HG02884 (cell line): ENCODE measurements around the gene RCN2.
"Not testable (repeated sequence)": the region's sequence is repeated elsewhere in the genome, so short reads cannot be mapped to it uniquely, and the experiment has no call there.

Experiments
- ATAC-seq: cut with Tn5 transposase; IDR thresholded peaks from one replicate; pipeline ENCODE4 v1.9.1; 2021; ENCODE audit warnings: mild to moderate bottlenecking, moderate library complexity; ENCODE audit not compliant: unreplicated experiment

Gene RCN2

DNA sequence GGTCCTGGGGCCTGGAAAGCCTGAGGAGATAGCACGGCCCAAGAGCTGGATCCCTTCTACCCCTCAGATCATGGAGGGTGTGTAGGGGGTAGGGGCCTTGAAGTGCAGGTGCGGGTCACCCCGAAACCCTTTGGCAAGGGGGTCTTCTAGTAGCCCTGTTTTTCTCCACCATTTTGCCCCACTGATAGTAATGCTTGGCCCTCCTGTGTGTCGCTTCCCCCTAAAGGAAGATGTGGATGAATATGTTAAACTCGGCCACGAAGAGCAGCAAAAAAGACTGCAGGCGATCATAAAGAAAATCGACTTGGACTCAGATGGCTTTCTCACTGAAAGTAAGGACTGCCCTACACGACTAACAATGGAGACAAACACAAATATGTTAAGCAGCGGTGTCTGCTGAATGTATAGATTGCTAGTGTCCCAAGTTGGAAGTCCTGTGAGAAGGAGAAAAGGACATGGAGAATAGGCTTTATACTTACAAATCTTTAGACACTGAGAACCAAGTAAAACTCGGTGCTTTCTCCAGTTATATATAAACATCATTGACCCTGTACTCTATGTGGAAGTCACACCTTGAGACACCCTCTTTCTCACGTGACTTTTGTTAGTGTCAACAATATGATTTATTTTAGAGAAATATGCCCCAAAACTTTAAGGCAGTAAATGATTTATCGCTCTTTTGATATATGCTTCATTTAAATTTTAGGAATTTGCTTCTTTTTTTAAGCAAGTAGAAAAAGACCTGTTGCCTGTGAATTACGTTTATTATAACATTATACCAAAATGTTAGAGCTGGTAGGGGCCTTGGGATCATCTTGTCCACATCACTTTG, 802 bp downstream of the RCN2 start:
- ATAC-seq = no peak

DNA sequence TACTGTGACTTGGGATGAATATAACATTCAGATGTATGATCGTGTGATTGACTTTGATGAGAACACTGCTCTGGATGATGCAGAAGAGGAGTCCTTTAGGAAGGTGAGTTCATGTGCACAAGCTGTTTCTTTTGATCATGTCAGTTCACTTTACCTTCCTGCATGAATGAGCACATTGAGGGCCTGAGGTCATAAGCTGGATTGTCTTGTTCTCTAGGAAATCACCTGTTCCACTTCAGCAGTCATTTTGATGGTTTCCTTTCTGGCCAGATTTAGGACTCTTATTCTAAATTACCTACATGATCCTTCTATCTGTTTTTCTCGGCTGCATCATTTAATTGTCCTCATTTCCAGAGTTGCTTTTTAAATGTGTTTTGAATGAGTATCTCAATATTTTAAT, 4.1 kb downstream of the RCN2 start:
- no peak for ATAC-seq

DNA sequence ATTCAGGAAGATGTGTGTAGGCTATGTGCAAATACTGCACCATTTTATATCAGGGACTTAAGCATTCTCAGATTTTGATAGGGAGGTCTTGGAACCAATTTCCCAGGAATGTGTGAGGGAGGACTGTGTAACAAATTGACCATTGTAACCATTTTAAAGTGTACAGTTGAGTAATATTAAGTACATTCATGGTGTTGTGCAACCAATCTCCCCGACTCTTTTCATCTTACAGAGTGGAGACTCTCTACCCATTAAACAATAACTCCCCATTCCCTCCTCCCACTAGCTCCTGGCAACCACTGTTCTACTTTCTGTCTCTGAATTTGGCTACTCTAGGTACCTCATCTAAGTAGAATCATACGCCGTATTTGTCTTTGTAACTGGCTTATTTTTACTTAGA, 5.1 kb downstream of the RCN2 start:
- no peak for ATAC-seq

DNA sequence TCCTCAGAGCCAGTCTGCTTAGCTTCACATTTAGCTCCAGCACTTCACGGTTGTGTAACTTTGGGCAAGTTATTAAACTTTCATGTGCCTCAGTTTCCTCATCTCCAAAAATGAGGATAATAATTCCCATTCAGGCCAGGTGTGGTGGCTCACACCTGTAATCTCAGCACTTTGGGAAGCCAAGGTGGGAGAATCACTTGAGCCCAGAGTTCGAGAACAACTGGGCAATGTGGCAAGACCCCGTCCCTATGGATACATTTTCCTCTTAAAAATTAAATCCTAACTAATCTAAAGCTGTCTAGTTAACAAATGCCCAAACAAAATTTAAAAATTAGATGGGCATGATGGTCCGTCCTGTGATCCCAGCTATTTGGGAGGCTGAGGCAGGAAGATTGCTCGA, 7.2 kb downstream of the RCN2 start:
- no peak for ATAC-seq

DNA sequence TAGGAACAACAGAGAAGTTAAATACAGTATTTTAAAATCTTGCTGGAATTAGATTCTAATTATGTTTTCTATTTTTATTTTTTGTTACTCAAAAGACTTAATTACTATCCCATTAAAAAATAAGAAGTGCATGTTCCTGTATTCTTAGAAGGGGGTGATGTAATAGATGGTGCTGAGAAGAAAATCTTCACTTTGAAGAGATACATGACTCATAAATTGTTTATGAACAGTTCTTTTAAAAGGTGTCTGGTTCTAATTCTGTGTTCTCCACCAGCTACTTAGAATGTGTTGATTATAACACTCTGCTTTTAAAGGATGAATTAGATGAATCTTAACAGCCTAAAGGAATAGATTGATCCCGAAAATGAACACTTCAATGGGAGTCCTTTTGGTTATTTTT, 8.2 kb downstream of the RCN2 start:
- no peak for ATAC-seq

DNA sequence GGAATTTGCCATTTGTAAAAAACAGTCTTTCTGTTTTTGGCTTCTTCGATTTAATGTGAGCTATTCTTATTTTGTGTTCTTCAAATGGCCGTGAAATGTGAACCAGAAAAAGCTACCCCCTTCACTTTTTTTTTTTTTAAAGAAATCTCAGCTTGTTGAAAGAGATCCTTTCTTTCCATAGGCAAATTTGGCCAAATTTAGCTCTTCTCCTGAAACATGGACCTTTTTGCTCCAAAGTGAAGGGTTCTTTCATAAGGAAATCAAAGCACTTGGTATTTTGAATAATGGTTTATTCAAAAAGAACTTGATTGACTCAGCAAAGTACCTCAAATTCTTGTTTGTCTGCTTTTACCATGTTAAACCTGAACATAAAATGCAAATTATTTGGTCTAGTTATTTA, 10.1 kb downstream of the RCN2 start:
- ATAC-seq = no peak

DNA sequence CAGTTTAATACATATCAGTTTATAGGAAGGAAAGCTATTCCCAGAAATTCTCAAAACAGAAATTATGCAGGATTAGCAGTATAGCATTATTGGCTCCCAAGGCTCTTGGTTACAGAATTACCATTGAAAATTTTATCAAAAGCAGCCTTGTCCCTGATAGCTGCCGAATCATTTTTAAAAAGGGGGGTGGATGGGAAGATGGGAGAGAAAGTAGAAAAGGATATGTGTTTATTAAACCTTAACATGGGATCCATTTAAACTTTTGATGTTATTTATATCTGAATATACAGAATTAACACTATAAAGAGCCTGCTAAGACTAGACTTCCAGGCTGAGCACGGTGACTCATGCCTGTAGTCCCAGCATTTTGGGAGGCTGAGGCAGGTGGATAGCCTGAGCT, 10.8 kb downstream of the RCN2 start:
- ATAC-seq = no peak

DNA sequence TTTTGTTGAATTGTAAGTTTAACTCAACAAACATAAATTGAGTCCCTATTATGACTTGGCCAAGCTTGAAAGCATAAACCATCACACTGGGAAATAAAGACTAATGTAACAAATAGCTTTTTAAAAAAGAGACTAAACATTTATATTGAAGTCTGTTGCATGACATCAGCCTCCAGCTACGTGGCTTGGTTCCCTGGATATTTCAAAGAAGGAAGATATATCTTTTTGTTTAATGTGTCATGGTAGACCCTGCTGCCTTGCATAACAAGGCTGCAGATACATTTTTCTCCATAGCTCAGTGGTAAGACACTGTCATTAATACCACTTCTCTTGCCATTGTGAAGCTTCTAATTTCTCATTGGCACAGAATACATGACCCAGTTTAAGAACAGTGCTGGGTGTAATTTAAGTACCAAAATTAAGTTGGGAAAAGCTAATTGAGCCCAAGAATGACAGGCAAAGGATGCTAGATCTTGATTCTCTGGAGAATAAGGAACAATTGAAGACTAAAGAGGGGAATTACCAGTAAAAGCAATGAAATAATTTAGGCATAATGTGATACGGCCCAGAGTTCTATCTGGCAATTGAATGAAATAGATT, 14.0 kb downstream of the RCN2 start:
- ATAC-seq = no peak

DNA sequence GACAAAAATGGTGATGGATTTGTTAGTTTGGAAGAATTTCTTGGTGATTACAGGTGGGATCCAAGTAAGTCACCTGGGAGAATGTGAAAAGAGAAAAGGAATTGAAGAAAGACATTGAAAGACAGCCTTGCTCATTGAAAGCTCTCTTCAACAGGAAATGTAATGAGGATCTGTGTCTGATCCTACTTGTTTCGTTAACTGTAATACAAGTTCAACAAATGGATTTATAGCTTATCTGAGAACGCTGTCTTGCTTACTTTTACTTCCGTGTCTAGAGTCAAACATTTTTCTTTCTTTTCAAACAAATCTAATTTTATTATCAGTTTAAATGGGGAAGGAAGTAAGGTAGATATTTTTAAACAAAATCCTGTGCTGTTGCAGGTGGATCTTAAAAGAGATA, 15.9 kb downstream of the RCN2 start:
- ATAC-seq = no peak

DNA sequence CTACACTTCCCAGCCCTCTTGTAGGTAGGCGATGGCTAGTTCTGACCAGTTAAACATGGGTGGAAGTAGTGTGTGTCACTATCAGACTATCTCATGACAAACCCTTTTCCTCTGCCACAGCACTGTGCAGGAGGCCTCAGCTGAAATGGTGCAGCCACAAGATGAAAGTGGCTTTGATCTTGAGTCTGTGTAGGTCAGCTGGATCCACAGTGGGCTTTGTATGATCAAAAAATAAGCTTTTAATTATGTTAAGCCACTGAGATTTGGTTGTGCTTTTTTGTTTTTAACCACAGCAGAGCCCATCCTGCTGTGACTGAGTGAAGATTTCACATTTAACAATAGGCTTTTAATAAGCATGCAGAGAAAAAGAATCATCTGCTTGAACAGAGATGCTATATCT, 19.7 kb downstream of the RCN2 start:
- no peak for ATAC-seq

DNA sequence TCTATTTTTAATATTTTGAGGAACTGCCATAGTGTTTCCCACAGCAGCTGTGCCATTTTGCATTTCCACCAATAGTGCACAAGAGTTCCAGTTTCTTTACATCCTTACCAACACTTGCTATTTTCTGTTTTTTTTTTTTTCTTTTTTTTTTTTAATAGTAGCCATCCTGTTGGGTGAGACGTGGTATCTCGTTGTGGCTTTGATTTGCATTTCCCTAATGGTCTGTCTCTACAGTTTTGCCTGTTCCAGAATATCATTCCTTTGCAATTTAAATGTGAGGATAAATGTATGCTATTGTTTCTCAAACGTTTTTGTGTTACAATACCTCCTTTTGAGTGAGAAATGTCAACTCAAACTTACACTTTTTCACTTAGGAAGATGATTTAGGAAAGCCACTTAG, 22.4 kb downstream of the RCN2 start:
- no peak for ATAC-seq

DNA sequence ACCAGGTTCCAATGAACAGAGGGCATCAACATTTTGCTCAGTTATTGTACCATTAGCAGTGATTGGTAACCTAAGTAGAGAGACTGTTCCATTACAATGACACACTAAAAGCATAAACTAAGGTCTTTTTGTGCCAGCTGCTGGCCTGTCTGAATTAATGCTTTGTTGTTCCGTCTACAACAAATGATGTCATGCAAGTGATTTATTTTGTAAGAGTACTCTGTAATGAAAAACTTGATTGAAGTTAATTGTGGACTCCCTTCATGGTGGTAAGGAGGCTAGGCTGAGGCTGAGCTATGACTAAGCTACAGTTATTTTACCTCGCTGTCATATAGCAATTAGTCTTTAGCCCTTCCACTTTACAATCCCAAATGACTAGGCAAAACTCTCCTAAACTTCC, 23.2 kb downstream of the RCN2 start:
- no peak for ATAC-seq

DNA sequence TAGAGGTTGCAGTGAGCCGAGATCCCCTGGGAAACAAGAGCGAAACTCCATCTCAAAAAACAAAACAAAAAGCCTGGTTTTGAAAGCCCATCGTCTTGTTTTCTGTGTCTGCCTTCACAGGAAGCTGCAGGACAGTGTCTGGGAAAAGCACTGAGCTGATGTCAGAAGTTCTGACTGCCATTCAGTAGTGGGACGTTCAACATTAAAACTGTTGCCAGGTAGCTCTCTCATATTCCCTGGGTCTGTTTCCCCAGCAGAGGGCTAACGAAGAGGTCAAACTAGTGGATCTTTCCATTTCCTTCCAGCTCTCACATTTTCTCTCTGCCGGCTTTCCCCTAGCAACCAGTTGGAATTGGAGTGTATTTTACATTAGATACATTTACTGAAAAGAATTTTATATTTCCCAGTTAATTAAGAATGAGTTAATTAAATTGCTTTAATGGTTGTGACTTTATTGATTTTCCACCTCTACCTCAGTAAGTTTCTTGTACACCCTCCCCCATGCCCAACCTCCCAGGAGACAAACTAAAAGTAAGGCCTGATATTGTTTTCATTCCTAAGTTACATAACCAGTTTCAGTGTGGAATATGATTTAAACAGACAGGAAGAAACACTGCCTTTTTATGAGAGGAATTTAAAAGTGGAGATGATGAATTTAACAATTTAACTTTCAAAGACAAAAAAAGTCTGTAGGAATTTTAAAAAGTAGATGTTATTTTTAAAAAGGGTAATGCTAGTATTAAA, 29.9 kb downstream of the RCN2 start:
- ATAC-seq = no peak

DNA sequence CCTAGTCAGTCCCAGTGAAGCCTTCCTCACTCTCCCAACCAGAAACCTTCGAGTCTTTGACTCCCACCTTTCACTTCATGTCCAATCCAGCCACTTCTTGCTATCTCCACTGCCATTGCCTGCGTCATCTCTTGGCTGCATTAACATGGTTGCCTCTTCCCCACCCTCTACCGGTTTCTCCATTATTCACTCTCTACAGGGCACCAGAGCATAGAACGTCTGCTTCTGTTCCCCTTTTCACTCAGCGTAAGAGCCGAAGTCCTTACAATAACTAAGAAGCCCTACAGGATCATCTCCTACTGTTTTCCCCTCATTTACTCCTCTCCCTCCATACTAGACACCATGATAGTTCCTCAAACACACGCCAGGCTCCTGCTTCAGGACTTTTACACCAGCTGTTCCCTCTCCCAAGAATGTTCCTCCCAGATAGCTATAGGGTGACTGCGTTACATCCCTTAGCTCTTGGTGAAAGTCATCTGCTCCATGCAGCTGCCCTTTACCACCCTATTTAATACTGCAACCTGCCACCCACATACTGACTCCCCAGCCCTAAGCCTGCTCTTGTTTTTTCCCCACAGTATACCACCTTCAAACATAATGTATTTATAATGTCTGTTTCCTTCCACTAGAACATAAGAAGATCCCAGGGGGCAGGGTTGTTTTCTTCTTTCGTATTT, 30.9 kb downstream of the RCN2 start:
- ATAC-seq = no peak

DNA sequence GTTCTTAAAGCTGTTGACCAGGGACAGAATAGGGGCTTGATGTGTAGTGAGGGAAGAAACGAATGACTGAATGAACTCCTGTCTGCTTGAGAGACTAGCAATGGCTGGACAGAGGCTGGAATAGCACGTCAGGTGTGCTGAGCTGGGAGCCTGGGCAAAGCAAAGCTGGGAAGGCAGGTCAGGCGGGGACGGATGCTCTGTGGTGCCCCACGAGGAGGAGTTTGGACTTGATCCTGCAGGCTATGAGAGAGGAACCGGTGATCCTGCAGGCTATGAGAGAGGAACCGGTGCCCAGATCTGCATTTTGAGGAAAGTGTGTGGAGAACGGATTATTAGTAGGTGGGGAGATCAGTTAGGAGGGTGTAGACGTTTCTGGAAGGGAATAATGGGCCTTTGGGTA, 32.0 kb downstream of the RCN2 start:
- ATAC-seq = no peak

DNA sequence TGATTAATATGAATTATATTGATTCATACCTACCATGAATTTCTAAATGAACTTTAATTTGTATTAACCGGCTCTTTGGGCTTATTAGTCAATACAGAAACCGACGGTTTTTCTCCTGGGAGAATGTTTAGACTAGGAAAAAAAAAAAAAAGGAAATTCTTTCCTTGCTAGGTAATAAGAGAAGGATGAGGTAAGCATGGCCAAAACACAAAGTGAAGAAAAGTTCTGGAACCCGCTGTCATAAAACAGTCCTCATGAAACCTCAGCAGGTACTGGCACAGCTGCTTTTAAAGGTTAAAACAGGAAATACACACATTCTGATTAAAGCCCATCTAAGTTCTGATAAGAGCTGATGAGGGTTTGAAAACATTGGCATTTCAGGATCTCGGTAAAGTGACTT, 32.6 kb downstream of the RCN2 start:
- no peak for ATAC-seq

DNA sequence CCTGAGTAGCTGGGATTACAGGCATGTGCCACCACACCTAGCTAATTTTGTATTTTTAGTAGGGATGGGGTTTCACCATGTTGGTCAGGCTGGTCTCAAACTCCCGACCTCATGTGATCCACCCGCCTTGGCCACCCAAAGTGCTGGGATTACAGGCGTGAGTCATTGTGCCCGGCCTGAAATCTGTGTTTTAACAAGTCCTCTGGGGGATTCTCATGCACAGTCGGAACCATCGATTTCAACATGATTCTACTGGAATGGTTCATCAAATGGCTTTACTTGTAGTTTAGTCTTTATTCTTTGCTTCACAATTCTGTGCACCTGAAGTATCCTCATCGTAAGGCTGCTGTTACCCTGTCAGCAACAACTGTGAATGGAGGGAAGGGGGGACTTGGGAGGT, 34.5 kb downstream of the RCN2 start:
- not testable (repeated sequence) for ATAC-seq

DNA sequence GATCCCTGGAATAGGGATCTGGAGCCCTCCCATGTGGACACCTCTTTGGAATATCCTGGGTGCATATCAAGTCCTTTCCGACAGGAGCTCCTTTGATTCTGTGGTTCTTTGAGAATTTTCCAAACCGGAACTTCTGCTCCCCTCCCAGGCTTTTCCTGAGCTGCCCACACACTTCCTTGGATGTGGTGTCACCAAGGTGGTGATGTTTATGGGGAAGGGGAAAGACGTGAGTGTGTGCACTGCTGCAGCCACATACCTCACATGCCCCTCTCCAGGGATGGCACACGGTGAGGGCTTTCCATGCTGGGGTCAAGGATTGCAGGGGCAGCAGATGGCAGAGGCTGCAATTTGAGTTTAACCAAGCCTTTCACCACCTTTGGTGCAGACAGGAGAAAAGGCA, 35.5 kb downstream of the RCN2 start:
- no peak for ATAC-seq

DNA sequence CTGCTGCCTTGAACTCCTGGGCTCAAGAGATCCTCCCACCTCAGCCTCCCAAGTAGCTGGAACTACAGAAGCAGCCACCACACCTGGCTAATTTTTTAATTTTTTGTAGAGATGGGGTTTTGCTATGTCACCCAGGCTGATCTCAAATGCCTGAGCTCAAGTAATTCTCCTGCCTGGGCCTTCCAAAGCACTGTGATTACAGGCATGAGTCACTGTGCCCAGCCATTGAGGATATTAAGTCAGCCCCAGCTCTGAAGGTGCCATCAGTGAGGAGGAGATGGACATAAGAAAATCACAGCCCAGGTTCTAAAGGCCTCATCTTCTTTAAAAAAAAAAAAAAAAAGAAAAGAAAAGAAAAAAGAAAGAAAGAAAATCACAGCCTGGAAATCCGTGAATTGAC, 36.8 kb downstream of the RCN2 start:
- ATAC-seq = no peak

DNA sequence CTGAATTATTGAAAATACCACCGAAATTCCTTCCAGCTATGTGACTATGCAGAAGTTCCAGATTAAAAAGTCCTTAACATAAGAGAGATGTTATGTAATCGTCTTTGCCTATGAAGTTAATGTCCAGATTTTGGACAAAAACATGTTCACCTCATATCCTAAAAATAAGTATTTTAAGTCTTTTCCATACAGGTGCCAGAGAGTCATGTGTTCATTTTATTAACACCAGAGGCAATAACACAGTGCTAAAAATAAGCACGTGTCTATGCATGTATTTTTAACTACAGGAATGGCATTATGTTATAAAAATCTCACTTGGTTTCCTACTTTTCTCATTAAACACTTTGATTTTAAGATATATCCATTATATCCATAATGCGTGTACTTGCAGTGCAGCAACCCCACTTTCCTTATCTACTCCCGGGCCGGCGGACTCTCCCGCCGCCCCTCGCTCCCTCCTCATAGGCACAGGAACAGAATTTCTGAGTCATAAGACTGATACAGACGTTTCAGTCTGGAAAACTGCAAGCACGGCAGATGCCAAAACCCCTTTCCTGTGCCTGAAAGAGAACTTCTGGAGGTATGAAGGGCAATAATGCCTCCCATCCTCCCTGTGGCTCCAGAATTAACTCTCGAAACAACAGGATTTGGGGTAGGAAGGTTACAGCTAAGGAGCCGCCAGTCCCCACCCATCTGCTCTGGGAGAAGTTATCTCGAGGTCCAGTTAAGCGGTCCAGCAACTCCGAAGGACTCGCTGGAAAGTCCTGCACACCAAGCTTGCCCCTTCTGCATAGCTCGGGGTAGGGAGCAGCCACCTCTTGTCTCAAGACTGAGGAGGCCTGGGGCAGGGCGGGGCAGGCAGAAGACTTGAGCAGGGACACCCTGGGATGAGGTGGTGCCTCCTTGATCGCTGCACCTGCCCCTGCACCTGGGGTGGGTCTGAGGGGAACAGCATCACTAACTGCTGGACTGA, 41.1 kb downstream of the RCN2 start:
- no peak for ATAC-seq
